C4-2B (cell line): ENCODE measurements around the gene GRN.
"Not testable (repeated sequence)": the region's sequence is repeated elsewhere in the genome, so short reads cannot be mapped to it uniquely, and the experiment has no call there.

ENCODE experiments used
- CTCF ChIP-seq: fragments of 450-650 bp; conservative IDR thresholded peaks from 2 replicates; pipeline ENCODE4 v1.5.1; 2017; ENCODE audit warnings: mild to moderate bottlenecking
- ZFX ChIP-seq: fragments of 450-650 bp; IDR thresholded peaks from 2 replicates; pipeline ENCODE4 v1.6.1; 2017

DNA sequence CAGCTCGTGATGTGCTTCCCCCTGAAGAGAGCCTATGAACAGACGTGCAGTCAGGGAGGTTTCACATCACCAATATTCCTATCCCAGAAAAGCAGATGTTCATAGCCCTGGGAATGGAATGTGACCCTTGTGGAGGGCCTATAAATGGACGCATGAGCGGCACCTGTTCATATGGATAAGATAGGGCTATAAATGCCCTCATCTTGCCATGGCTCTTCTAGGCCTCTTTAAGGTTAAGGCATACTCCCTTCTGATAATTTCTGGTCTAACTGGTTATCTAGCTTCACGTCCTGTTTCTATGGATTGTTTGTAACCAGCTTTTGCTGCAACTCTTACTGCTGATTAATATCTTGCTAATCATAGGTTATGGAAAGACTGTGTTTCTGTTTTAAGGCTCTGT is 4.5 kb upstream of the GRN start:
- TF ChIP-seq CTCF, ZFX: not testable (repeated sequence)
